HepG2 (cell line): ENCODE data around the gene ZDHHC11. TPM values are rescaled to one million over a fixed set of nuclear protein-coding genes. Genes with fewer than 3 reads are reported as not detected.

ENCODE experiments used
- ATAC-seq: fragments of 200-7000 bp; cut with Tn5 transposase; 3 replicates; pipeline ENCODE4 v1.9.1; 2020; ENCODE audit warnings: mild to moderate bottlenecking, moderate library complexity
- BruUV-seq: library from RNA; stranded (reverse); fragments of 400-500 nt; replicated peaks from 2 replicates; lab custom pipeline; 2021; lab: Mats Ljungman, UMichigan
- CTCF ChIA-PET: fragments of 300-600 bp; formaldehyde crosslinking; extraction: SDS; loops from one replicate; lab custom pipeline; 2021; ENCODE audit warnings: low total read pairs, inconsistent platforms, low intra/inter-chr PET ratio; lab: Yijun Ruan, JAX
- POLR2A ChIA-PET: fragments of 350-600 bp; sonication (Branson Sonifier 250); formaldehyde crosslinking; loops from one replicate; lab custom pipeline; 2020; ENCODE audit warnings: antibody characterized with exemption, inconsistent platforms; lab: Yijun Ruan, JAX
- DNase-seq: peaks from one replicate; pipeline ENCODE4 v3.0.0-alpha.2; 2015; ENCODE audit warnings: low spot score
- FAIRE-seq: peaks from 3 replicates; lab custom pipeline; 2011; peaks lifted over from hg19 to GRCh38; lab: Jason Lieb, UNC
- H2AFZ ChIP-seq: one replicate; pipeline ENCODE4 v1.6.1; 2011; ENCODE audit warnings: low read length, inconsistent platforms
- H3K27ac ChIP-seq: fragments of 300-600 bp; 3 replicates; pipeline ENCODE4 v1.8.0; 2011; ENCODE audit warnings: mixed run types, mild to moderate bottlenecking, mixed read lengths, low read length, inconsistent platforms; ENCODE audit not compliant: insufficient read depth; ENCODE audit errors: extremely low read length
- H3K27me3 ChIP-seq, 2 experiments: fragments of 200-600 bp in 1 of 2; 2 replicates in 1 of 2; 3 replicates in 1 of 2; pipeline versions ENCODE4 v1.6.0 to v1.8.0; 2011; ENCODE audit warnings: low read length in 2 of 2, mild to moderate bottlenecking in 2 of 2, moderate library complexity in 2 of 2, inconsistent platforms in 1 of 2; ENCODE audit not compliant: insufficient read depth in 2 of 2, control insufficient read depth in 1 of 2
- H3K36me3 ChIP-seq, 2 experiments: fragments of 200-600 bp in 1 of 2; replicated peaks in 1 of 2; 2 replicates in 1 of 2; 3 replicates in 1 of 2; pipeline versions ENCODE4 v1.5.1 to v1.8.0; 2011; ENCODE audit warnings: low read length in 2 of 2, inconsistent platforms in 1 of 2; ENCODE audit not compliant: insufficient read depth in 2 of 2, control insufficient read depth in 1 of 2
- H3K4me1 ChIP-seq: 2 replicates; pipeline ENCODE4 v1.5.1; 2012; ENCODE audit warnings: low read length, inconsistent platforms; ENCODE audit not compliant: insufficient read depth
- H3K4me2 ChIP-seq: 2 replicates; pipeline ENCODE4 v1.6.0; 2011; ENCODE audit warnings: low read depth, low read length, inconsistent platforms
- H3K4me3 ChIP-seq, 3 experiments: fragments of 200-600 bp in 1 of 3; sonication (generic), shearing (Covaris generic) in 1 of 3; replicated peaks in 1 of 3; 2 replicates each; pipeline ENCODE4 v1.5.1; 2011 to 2016; ENCODE audit warnings: low read length in 3 of 3, inconsistent platforms in 2 of 3, low read depth in 2 of 3, mild to moderate bottlenecking in 2 of 3, control low read depth in 1 of 3, mixed read lengths in 1 of 3; ENCODE audit not compliant: insufficient read depth in 1 of 3
- H3K79me2 ChIP-seq: one replicate; pipeline ENCODE4 v1.6.1; 2011; ENCODE audit warnings: low read length, inconsistent platforms; ENCODE audit not compliant: insufficient read depth
- H3K9ac ChIP-seq: 2 replicates; pipeline ENCODE4 v1.6.0; 2011; ENCODE audit warnings: mild to moderate bottlenecking, low read depth, low read length, inconsistent platforms; ENCODE audit not compliant: insufficient read depth
- H3K9me3 ChIP-seq: 2 replicates; pipeline ENCODE4 v1.5.1; 2012; ENCODE audit warnings: mild to moderate bottlenecking, low read length
- H4K20me1 ChIP-seq: 2 replicates; pipeline ENCODE4 v1.6.0; 2011; ENCODE audit warnings: inconsistent platforms, mild to moderate bottlenecking, low read length, moderate library complexity; ENCODE audit not compliant: insufficient read depth
- AGO1 ChIP-seq: fragments of 200-400 bp; formaldehyde crosslinking; IDR thresholded peaks from 2 replicates; pipeline ENCODE4 v1.6.1; 2017; ENCODE audit warnings: mild to moderate bottlenecking, low read depth, low read length, moderate library complexity; ENCODE audit not compliant: poor library complexity, severe bottlenecking
- ASH2L ChIP-seq: fragments of 300-600, 200-600 bp; sonication (generic); IDR thresholded peaks from 2 replicates; pipeline ENCODE4 v1.7.0; 2017; ENCODE audit warnings: low read depth, mild to moderate bottlenecking, moderate library complexity, mixed read lengths, low read length; ENCODE audit not compliant: insufficient read length
- BHLHE40 ChIP-seq: IDR thresholded peaks from 2 replicates; pipeline ENCODE4 v1.6.1; 2011; ENCODE audit warnings: low read length, improper control_type of control experiment
- EP300 ChIP-seq, 3 experiments: sonication (generic) in 1 of 3; formaldehyde crosslinking in 1 of 3; IDR thresholded peaks; 2 replicates each; pipeline versions ENCODE4 v1.5.1 to v1.6.1; 2011 to 2020; ENCODE audit warnings: low read depth in 2 of 3, low read length in 2 of 3, borderline replicate concordance in 1 of 3, improper control_type of control experiment in 1 of 3, mild to moderate bottlenecking in 1 of 3, missing genetic modification reagents in 1 of 3, moderate library complexity in 1 of 3
- HNF4A ChIP-seq: sonication (generic); formaldehyde crosslinking; IDR thresholded peaks from 2 replicates; pipeline ENCODE4 v1.4.0; 2020; ENCODE audit warnings: missing genetic modification reagents
- MXI1 ChIP-seq: IDR thresholded peaks from 3 replicates; pipeline ENCODE4 v1.6.1; 2012; ENCODE audit warnings: low read depth, low read length, inconsistent platforms, borderline replicate concordance
- PCBP1 ChIP-seq: fragments of 200-400 bp; formaldehyde crosslinking; IDR thresholded peaks from 2 replicates; pipeline ENCODE4 v1.6.1; 2017; ENCODE audit warnings: mild to moderate bottlenecking, low read depth, low read length, borderline replicate concordance
- POLR2A ChIP-seq, 2 experiments: IDR thresholded peaks; 2 replicates each; pipeline ENCODE4 v1.6.1; 2011; ENCODE audit warnings: low read depth in 2 of 2, low read length in 2 of 2, mild to moderate bottlenecking in 1 of 2, moderate library complexity in 1 of 2; ENCODE audit not compliant: insufficient read depth in 1 of 2
- POLR2AphosphoS2 ChIP-seq: IDR thresholded peaks from 2 replicates; pipeline ENCODE4 v1.6.1; 2011; ENCODE audit warnings: low read depth, low read length, improper control_type of control experiment
- RFX3 ChIP-seq: IDR thresholded peaks from 2 replicates; pipeline ENCODE4 v1.6.1; 2016; ENCODE audit warnings: missing biosample characterization, missing genetic modification reagents
- RNF2 ChIP-seq: fragments of 450-650 bp; conservative IDR thresholded peaks from 2 replicates; pipeline ENCODE4 v1.6.1; 2016; ENCODE audit warnings: low read depth
- SAP130 ChIP-seq: IDR thresholded peaks from 2 replicates; pipeline ENCODE4 v1.6.1; 2016; ENCODE audit warnings: low read depth
- SIX1 ChIP-seq: sonication (generic); formaldehyde crosslinking; IDR thresholded peaks from 2 replicates; pipeline ENCODE4 v1.4.0; 2020; ENCODE audit warnings: missing genetic modification reagents, borderline replicate concordance
- SMC3 ChIP-seq: IDR thresholded peaks from 2 replicates; pipeline ENCODE4 v1.6.1; 2011; ENCODE audit warnings: low read length, improper control_type of control experiment
- SP5 ChIP-seq: IDR thresholded peaks from 2 replicates; pipeline ENCODE4 v1.6.1; 2016; ENCODE audit warnings: low read depth, borderline replicate concordance
- SRY ChIP-seq: sonication (generic); formaldehyde crosslinking; IDR thresholded peaks from 2 replicates; pipeline ENCODE4 v1.8.0; 2022; ENCODE audit warnings: mild to moderate bottlenecking, missing genetic modification reagents
- SYNCRIP ChIP-seq: fragments of 200-400 bp; formaldehyde crosslinking; IDR thresholded peaks from 2 replicates; pipeline ENCODE4 v1.6.1; 2018; ENCODE audit warnings: mild to moderate bottlenecking, low read depth, low read length; ENCODE audit not compliant: insufficient read depth
- ZNF30 ChIP-seq: sonication (generic); formaldehyde crosslinking; IDR thresholded peaks from 2 replicates; pipeline ENCODE4 v1.5.0; 2020; ENCODE audit warnings: mild to moderate bottlenecking, missing genetic modification reagents
- ZNF431 ChIP-seq: sonication (generic); formaldehyde crosslinking; IDR thresholded peaks from 2 replicates; pipeline ENCODE4 v1.9.0; 2022; ENCODE audit warnings: missing genetic modification reagents, low read depth, mild to moderate bottlenecking, borderline replicate concordance
- WGBS: methylation state at CpG from one replicate; pipeline ENCODE4 v1.1.6; 2017; ENCODE audit warnings: low lambda C conversion rate; 5-methylcytosine and 5-hydroxymethylcytosine counted together
- in situ Hi-C: cut with HindIII; loops from 2 replicates; pipeline ENCODE4 v1.10.0; 2017; ENCODE audit warnings: low pct_unique_long_range_greater_than_20kb; ENCODE audit not compliant: extremely low pct_ligation_motif_present
- intact Hi-C: fragments of 100-400 bp; cut with micrococcal nuclease; formaldehyde crosslinking; loops from one replicate; pipeline ENCODE4 v1.10.0; 2022; ENCODE audit not compliant: unreplicated experiment
- polyA plus RNA-seq, 8 experiments: library from polyadenylated mRNA; depleted of rRNA in 3 of 8; stranded (reverse) in 7 of 8; unstranded in 1 of 8; fragments of >200 nt; fragmentation: Illumina TruSeq in 4 of 8; extraction: Trizol in 4 of 8; gene quantifications; 2 replicates each; pipeline versions ENCODE4 v1.2.1 to v1.2.3, GENCODE V29; 2011 to 2016; ENCODE audit warnings: low read depth in 4 of 8, missing spikeins in 1 of 8, mixed read lengths in 1 of 8; ENCODE audit not compliant: insufficient read depth in 1 of 8
- total RNA-seq, 5 experiments: library from RNA; depleted of rRNA; stranded (reverse); fragments of >200 nt; fragmentation: Illumina TruSeq; extraction: Trizol; gene quantifications; 2 replicates each; pipeline ENCODE4 v1.2.3, GENCODE V29; 2016; ENCODE audit warnings: low read depth in 1 of 5
- TF ChIP-seq, protein P1 (sequence below): sonication (generic); formaldehyde crosslinking; conservative IDR thresholded peaks from 2 replicates; pipeline ENCODE4 v1.4.0; 2020; ENCODE audit warnings: missing genetic modification reagents
- TF ChIP-seq, protein P2 (sequence below): IDR thresholded peaks from 2 replicates; pipeline ENCODE4 v1.6.1; 2016

ZDHHC11 gene
- total and polyA plus RNA-seq, 2 of the 13 experiments (the other 11 are each of a cell fraction or from before 2014, with no cell fraction given) = 2.1 to 4.0 TPM

DNA sequence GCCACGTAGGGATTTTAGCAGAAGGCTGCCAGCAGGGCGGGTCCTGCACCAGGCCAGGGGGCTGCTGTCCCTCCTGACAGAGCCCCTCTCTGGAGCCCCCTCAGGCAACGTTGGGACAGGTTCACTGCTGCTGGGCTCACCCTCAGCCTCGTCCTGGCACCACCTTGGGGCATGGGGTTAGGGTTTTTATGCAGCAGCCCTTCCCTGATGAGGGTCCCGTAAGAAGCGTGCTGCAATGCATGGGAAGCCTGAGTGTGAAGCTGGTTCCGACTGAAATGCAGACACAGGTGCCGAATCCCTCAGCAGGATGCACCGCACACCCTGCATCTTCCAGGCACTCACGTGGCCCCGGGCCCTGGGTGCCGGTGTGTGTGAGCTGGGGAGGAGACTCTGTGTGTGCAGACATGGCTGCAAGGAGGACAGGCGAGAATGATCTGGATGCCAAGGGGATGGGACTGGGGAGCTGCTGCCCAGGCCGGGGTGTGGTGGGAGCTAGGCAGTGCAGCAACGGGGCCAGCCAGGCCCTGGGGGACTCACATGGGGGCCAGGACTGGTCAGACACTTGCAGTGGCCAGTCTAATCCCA is 93.3 kb downstream of the ZDHHC11 start (continued):
- TF ChIP-seq ZNF30 (CRISPR knock-in tag) = 0 out of 2 replicates have a peak, but pooled peaks have one; percentile 10
- no peak for TF ChIP-seq SIX1 (CRISPR knock-in tag)
- no peak for TF ChIP-seq POLR2AphosphoS2
- TF ChIP-seq ZNF431 (CRISPR knock-in tag) = no peak
- TF ChIP-seq, protein P1, sequence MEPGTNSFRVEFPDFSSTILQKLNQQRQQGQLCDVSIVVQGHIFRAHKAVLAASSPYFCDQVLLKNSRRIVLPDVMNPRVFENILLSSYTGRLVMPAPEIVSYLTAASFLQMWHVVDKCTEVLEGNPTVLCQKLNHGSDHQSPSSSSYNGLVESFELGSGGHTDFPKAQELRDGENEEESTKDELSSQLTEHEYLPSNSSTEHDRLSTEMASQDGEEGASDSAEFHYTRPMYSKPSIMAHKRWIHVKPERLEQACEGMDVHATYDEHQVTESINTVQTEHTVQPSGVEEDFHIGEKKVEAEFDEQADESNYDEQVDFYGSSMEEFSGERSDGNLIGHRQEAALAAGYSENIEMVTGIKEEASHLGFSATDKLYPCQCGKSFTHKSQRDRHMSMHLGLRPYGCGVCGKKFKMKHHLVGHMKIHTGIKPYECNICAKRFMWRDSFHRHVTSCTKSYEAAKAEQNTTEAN (CRISPR knock-in tag) = no peak
- no peak for TF ChIP-seq SYNCRIP
- TF ChIP-seq SRY = 0 out of 2 replicates have a peak, but pooled peaks have one; percentile 46
- TF ChIP-seq, all 625 proteins: peak for 10

DNA sequence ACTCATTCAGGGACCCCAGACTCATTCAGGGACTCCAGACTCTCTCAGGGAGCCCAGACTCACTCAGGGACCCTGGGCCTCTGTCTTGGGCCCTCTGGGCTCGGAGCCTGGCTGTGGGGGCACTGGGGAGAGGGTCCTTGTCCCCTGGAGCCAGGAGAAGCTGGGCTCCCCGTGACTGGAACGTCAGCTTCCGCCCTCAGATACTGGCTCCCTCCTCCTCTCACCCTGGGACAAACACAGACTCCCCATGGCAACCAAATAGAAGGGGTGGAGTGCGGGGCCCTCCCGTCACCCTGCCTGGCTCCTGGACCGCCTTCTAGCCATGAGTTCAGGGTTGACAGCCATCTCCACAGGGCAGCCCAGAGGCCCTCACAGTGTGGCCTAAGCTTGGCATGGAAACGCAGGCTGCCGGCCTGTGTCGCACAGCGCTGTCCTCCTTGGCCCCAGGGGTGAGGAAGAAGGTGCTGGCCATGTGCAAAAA is 93.9 kb downstream of the ZDHHC11 start:
- peak; percentile 32 for FAIRE-seq
- no peaks in the 10 kb centered on the region for H3K9me3 ChIP-seq
- ChIA-PET CTCF (no interaction called here), POLR2A (no interaction called here)
- peak overlapping the region; percentile 52 for H3K4me2 ChIP-seq
- no TSS peak for BruUV-seq
- H3K4me1 ChIP-seq = peaks cover 47% of the 10 kb centered on the region
- no peaks in the 10 kb centered on the region for H3K79me2 ChIP-seq
- peaks cover 5 to 47% of the 10 kb centered on the region in 2 experiments for H3K27me3 ChIP-seq
- H3K27ac ChIP-seq = no peak overlapping the region
- intact Hi-C loops = no loop called here
- no peaks in the 10 kb centered on the region for H4K20me1 ChIP-seq
- in situ Hi-C loops = no loop called here
- peak; percentile 75 for ATAC-seq
- DNase-seq = peak; percentile 75
- peak overlapping the region; percentile 70 for H3K9ac ChIP-seq
- no peaks in the 10 kb centered on the region for H3K36me3 ChIP-seq
- H2AFZ ChIP-seq = no peak overlapping the region
- H3K4me3 ChIP-seq = peak overlapping the region in 1 of 3 experiments; percentile 42; a peak in 2 of 6 replicates
- WGBS = 3% methylated on average over 8 of the region's 11 CpGs
- TF ChIP-seq RNF2 (0 out of 2 replicates have a peak, but pooled peaks have one; percentile 43), ASH2L (peak; percentile 41), SAP130 (CRISPR knock-in tag) (peak; percentile 33; the same call in 1 of the 2 replicates), SMC3 (no peak), SYNCRIP (no peak), AGO1 (no peak), SP5 (peak; percentile 14; the same call in 1 of the 2 replicates), POLR2A (IDR thresholded peaks at IDR 0.05; ENCODE audit: insufficient read depth in 1 of 2, low read depth in 2 of 2, low read length in 2 of 2) (peak in 1 of 2 experiments; percentile 60; a peak in 2 of 4 replicates), RFX3 (peak; percentile 52; the same call in 1 of the 2 replicates), BHLHE40 (0 out of 2 replicates have a peak, but pooled peaks have one; percentile 52), PCBP1 (0 out of 2 replicates have a peak, but pooled peaks have one; percentile 5), EP300 (IDR thresholded peaks at IDR 0.05; ENCODE audit: low read depth in 2 of 2, low read length in 2 of 2) (peak in 1 of 2 experiments; percentile 19; a peak in 1 of 4 replicates), EP300 (CRISPR knock-in tag; IDR thresholded peaks at IDR 0.05; ENCODE audit: borderline replicate concordance) (no peak), MXI1 (peak; percentile 68; the same call in 2 of the 3 replicates), HNF4A (peak; percentile 21; the same call in 1 of the 2 replicates)
- TF ChIP-seq, protein P2, sequence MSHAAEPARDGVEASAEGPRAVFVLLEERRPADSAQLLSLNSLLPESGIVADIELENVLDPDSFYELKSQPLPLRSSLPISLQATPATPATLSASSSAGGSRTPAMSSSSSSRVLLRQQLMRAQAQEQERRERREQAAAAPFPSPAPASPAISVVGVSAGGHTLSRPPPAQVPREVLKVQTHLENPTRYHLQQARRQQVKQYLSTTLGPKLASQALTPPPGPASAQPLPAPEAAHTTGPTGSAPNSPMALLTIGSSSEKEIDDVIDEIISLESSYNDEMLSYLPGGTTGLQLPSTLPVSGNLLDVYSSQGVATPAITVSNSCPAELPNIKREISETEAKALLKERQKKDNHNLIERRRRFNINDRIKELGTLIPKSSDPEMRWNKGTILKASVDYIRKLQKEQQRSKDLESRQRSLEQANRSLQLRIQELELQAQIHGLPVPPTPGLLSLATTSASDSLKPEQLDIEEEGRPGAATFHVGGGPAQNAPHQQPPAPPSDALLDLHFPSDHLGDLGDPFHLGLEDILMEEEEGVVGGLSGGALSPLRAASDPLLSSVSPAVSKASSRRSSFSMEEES (CRISPR knock-in tag) = 0 out of 2 replicates have a peak, but pooled peaks have one; percentile 39
